ENCODE results near the gene ANKS3. TPM values are rescaled to one million over a fixed set of nuclear protein-coding genes. Genes with fewer than 3 reads are reported as not detected.
A peak's percentile ranks its signal among the peaks of the same experiment; 100 is the strongest.

Gene ANKS3
- polyA plus RNA-seq, 1 of the 3 experiments (the other 2 are of a cell fraction): 42.2 TPM

GRCh38 chr16:4661661-4662060, 72.4 kb downstream of the ANKS3 start:
- Histone ChIP-seq H3K27ac (ENCODE audit: low read depth in 2 of 2, low read length in 1 of 2) (no peak overlapping the region), H3K9me3 (no peaks in the 10 kb centered on the region), H3K36me3 (replicated peaks in 1 of 2; ENCODE audit: control insufficient read depth in 1 of 2, insufficient read depth in 2 of 2, low read length in 1 of 2) (peaks cover 0 to 18% of the 10 kb centered on the region in 2 experiments), H3K4me1 (ENCODE audit: control insufficient read depth in 1 of 2, insufficient read depth in 2 of 2, low read depth in 1 of 2, low read length in 1 of 2) (no peaks in the 10 kb centered on the region), H3K4me3 (ENCODE audit: low read depth in 2 of 2, low read length in 1 of 2) (no peak overlapping the region), H3K79me2 (ENCODE audit: insufficient read depth) (no peaks in the 10 kb centered on the region; the same call in 1 of the 2 replicates), H3K4me2 (no peak overlapping the region), H3F3A (replicated peaks; ENCODE audit: insufficient read depth) (no peaks in the 10 kb centered on the region), H3K9me2 (no peaks in the 10 kb centered on the region), H3K9ac (no peak overlapping the region), H2AFZ (ENCODE audit: low read depth) (no peak overlapping the region), H3K27me3 (ENCODE audit: insufficient read depth) (no peaks in the 10 kb centered on the region), H4K20me1 (ENCODE audit: insufficient read depth) (peaks cover 4% of the 10 kb centered on the region; the same call in 1 of the 2 replicates)
- DNase-seq: no peak
- POLR2A ChIA-PET: no interaction called here
- 96% methylated on average over 7 of the region's 11 CpGs for WGBS (ENCODE audit: low lambda C conversion rate)
- TF ChIP-seq FOSL2 (IDR thresholded peaks at IDR 0.05; ENCODE audit: borderline replicate concordance, low read depth) (no peak), TEAD4 (IDR thresholded peaks at IDR 0.05; ENCODE audit: borderline replicate concordance, insufficient read depth) (no peak), RCOR1 (IDR thresholded peaks at IDR 0.05; ENCODE audit: low read length) (no peak), MXI1 (IDR thresholded peaks at IDR 0.05; ENCODE audit: low read depth, low read length) (no peak), MEF2A (IDR thresholded peaks at IDR 0.05; ENCODE audit: borderline replicate concordance, low read depth) (no peak), YY1 (IDR thresholded peaks at IDR 0.05; ENCODE audit: low read depth) (no peak), EP300 (IDR thresholded peaks at IDR 0.05; ENCODE audit: borderline replicate concordance in 1 of 2, low read depth in 1 of 2, low read length in 1 of 2) (no peak), CHD2 (IDR thresholded peaks at IDR 0.05; ENCODE audit: low read length, partially characterized antibody) (no peak)
- TF ChIP-seq, protein P1, sequence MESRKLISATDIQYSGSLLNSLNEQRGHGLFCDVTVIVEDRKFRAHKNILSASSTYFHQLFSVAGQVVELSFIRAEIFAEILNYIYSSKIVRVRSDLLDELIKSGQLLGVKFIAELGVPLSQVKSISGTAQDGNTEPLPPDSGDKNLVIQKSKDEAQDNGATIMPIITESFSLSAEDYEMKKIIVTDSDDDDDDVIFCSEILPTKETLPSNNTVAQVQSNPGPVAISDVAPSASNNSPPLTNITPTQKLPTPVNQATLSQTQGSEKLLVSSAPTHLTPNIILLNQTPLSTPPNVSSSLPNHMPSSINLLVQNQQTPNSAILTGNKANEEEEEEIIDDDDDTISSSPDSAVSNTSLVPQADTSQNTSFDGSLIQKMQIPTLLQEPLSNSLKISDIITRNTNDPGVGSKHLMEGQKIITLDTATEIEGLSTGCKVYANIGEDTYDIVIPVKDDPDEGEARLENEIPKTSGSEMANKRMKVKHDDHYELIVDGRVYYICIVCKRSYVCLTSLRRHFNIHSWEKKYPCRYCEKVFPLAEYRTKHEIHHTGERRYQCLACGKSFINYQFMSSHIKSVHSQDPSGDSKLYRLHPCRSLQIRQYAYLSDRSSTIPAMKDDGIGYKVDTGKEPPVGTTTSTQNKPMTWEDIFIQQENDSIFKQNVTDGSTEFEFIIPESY (IDR thresholded peaks at IDR 0.05; ENCODE audit: borderline replicate concordance, low read depth): no peak
- TF ChIP-seq, protein P2, sequence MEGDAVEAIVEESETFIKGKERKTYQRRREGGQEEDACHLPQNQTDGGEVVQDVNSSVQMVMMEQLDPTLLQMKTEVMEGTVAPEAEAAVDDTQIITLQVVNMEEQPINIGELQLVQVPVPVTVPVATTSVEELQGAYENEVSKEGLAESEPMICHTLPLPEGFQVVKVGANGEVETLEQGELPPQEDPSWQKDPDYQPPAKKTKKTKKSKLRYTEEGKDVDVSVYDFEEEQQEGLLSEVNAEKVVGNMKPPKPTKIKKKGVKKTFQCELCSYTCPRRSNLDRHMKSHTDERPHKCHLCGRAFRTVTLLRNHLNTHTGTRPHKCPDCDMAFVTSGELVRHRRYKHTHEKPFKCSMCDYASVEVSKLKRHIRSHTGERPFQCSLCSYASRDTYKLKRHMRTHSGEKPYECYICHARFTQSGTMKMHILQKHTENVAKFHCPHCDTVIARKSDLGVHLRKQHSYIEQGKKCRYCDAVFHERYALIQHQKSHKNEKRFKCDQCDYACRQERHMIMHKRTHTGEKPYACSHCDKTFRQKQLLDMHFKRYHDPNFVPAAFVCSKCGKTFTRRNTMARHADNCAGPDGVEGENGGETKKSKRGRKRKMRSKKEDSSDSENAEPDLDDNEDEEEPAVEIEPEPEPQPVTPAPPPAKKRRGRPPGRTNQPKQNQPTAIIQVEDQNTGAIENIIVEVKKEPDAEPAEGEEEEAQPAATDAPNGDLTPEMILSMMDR (IDR thresholded peaks at IDR 0.05): no peak
- TF ChIP-seq, protein P3, sequence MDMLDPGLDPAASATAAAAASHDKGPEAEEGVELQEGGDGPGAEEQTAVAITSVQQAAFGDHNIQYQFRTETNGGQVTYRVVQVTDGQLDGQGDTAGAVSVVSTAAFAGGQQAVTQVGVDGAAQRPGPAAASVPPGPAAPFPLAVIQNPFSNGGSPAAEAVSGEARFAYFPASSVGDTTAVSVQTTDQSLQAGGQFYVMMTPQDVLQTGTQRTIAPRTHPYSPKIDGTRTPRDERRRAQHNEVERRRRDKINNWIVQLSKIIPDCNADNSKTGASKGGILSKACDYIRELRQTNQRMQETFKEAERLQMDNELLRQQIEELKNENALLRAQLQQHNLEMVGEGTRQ (IDR thresholded peaks at IDR 0.05; ENCODE audit: borderline replicate concordance, low read depth, low read length): no peak
- CTCF ChIA-PET: no interaction called here

DNA sequence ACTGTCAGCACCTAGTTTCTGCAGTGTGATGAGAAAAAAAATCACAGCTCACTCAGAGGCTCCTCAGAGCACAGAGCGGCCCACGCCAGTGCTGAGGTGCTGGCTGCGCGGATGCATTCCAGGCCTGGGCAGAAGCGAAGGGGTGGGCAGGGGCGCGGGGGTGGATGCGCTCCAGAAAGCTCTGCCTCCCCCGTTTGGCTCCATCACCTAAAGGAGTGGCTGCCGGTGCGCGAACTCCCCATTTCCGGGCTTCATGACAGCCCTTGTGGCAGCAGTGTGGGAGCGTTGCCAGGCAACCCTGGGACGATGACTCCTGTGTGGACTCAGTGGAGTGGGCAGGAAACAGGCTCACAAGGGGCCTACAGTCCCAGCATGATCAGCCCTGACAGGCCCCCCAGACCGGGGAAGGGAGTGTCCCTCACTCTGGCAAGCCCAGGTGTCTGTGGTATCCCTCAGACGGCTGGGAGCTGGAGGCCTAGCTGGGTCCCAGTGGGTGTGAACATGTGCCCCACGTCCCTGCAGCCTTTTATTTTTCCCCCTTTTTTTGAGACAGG, 73.5 kb downstream of the ANKS3 start:
- H2AFZ ChIP-seq (ENCODE audit: low read depth): no peak overlapping the region
- H3K9ac ChIP-seq: no peak overlapping the region
- H3K27me3 ChIP-seq (ENCODE audit: insufficient read depth): no peaks in the 10 kb centered on the region
- H3K36me3 ChIP-seq (replicated peaks in 1 of 2; ENCODE audit: control insufficient read depth in 1 of 2, insufficient read depth in 2 of 2, low read length in 1 of 2): peaks cover 4 to 23% of the 10 kb centered on the region in 2 experiments
- H3K9me2 ChIP-seq: no peaks in the 10 kb centered on the region
- DNase-seq: peak; percentile 50
- WGBS (ENCODE audit: low lambda C conversion rate): 91% methylated on average over 6 of the region's 18 CpGs
- ChIA-PET POLR2A (no interaction called here), CTCF (interaction anchor here (1.4 to 1.8 kb wide), 2 partner anchors 9 to 23 kb away, joined by 3 to 4 read pairs; no protein-coding TSS in a partner anchor)
- H3K79me2 ChIP-seq (ENCODE audit: insufficient read depth): no peaks in the 10 kb centered on the region; the same call in none of the 2 replicates
- H4K20me1 ChIP-seq (ENCODE audit: insufficient read depth): peaks cover 4% of the 10 kb centered on the region; the same call in 1 of the 2 replicates
- no peaks in the 10 kb centered on the region for H3K4me1 ChIP-seq (ENCODE audit: control insufficient read depth in 1 of 2, insufficient read depth in 2 of 2, low read depth in 1 of 2, low read length in 1 of 2)
- H3K9me3 ChIP-seq: no peaks in the 10 kb centered on the region
- no peak overlapping the region for H3K4me3 ChIP-seq (ENCODE audit: low read depth in 2 of 2, low read length in 1 of 2)
- no peak overlapping the region for H3K4me2 ChIP-seq
- no peaks in the 10 kb centered on the region for H3F3A ChIP-seq (replicated peaks; ENCODE audit: insufficient read depth)
- no peak overlapping the region for H3K27ac ChIP-seq (ENCODE audit: low read depth in 2 of 2, low read length in 1 of 2)
- TF ChIP-seq FOXM1 (IDR thresholded peaks at IDR 0.05; ENCODE audit: low read depth) (no peak), EP300 (IDR thresholded peaks at IDR 0.05; ENCODE audit: borderline replicate concordance in 1 of 2, low read depth in 1 of 2, low read length in 1 of 2) (no peak), RCOR1 (IDR thresholded peaks at IDR 0.05; ENCODE audit: low read length) (no peak), MAX (IDR thresholded peaks at IDR 0.05; ENCODE audit: low read depth) (no peak), JUND (IDR thresholded peaks at IDR 0.05) (no peak), SIN3A (IDR thresholded peaks at IDR 0.05; ENCODE audit: borderline replicate concordance, low read depth, low read length) (no peak), FOXJ3 (CRISPR knock-in tag; IDR thresholded peaks at IDR 0.05) (no peak)
- TF ChIP-seq, protein P4, sequence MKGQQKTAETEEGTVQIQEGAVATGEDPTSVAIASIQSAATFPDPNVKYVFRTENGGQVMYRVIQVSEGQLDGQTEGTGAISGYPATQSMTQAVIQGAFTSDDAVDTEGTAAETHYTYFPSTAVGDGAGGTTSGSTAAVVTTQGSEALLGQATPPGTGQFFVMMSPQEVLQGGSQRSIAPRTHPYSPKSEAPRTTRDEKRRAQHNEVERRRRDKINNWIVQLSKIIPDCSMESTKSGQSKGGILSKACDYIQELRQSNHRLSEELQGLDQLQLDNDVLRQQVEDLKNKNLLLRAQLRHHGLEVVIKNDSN (IDR thresholded peaks at IDR 0.05; ENCODE audit: borderline replicate concordance, low read depth): no peak
